Measurements from ENCODE around the gene EPHA2. TPM values are rescaled to one million over a fixed set of nuclear protein-coding genes. Genes with fewer than 3 reads are reported as not detected.
A peak's percentile ranks its signal among the peaks of the same experiment; 100 is the strongest.

Gene EPHA2
- total RNA-seq, 1 experiment from 2014 or later, result 130 TPM

DNA sequence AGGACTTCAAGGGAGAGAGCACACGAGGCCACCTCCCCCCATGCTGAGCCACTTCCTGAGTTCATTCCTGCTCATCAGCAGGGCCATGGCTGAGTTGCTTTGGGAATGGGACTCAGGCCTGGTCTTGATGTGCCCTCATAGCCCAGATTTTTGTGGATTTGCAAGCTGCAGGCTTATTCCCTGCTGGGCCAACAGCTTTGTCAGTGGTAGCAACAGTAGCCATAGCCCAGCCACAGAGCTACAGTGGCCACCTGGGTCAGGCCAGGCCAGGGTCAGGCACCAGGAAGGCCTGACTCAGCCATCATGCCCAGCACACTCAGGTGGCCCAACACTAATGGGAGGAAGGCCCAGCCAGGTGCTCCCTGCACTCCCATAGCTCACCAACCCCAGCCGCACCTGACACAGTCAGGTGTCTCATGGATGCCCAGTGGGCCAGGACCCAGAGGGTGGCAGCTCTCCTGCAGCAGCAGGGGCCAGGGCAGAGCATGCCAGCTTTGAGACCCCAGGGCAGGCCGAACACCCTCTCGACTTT is 33.5 kb downstream of the EPHA2 start:
- Mint-ChIP-seq H3K27me3 (ENCODE audit: unreplicated experiment) (no peaks in the 10 kb centered on the region), H3K4me3 (ENCODE audit: low read depth, unreplicated experiment) (peak overlapping the region; percentile 32), H3K9me3 (ENCODE audit: low read depth, unreplicated experiment) (no peaks in the 10 kb centered on the region), H3K4me1 (ENCODE audit: low read depth, unreplicated experiment) (peaks cover 10% of the 10 kb centered on the region), H3K27ac (ENCODE audit: unreplicated experiment) (peak overlapping the region; percentile 88), H3K36me3 (ENCODE audit: insufficient read depth, unreplicated experiment) (peaks cover 81% of the 10 kb centered on the region)
- intact Hi-C loops (cut with micrococcal nuclease; ENCODE audit: unreplicated experiment), result no loop called here
- no peak for TF ChIP-seq CTCF (IDR thresholded peaks at IDR 0.05; ENCODE audit: unreplicated experiment)
- no TSS peak for BruUV-seq (replicated peaks)
- CTCF ChIA-PET, result interaction anchor here (0.6 kb wide), 1 partner anchor 53 kb away, joined by 3 read pairs; no protein-coding TSS in a partner anchor
- DNase-seq, result no peak

GRCh38 chr1:16120940-16121410 is 34.9 kb downstream of the EPHA2 start:
- no peak overlapping the region for H3K27ac Mint-ChIP-seq (ENCODE audit: unreplicated experiment)
- peaks cover 71% of the 10 kb centered on the region for H3K36me3 Mint-ChIP-seq (ENCODE audit: insufficient read depth, unreplicated experiment)
- peaks cover 10% of the 10 kb centered on the region for H3K4me1 Mint-ChIP-seq (ENCODE audit: low read depth, unreplicated experiment)
- intact Hi-C loops (cut with micrococcal nuclease; ENCODE audit: unreplicated experiment), result no loop called here
- H3K27me3 Mint-ChIP-seq (ENCODE audit: unreplicated experiment), result no peaks in the 10 kb centered on the region
- no peak for TF ChIP-seq CTCF (IDR thresholded peaks at IDR 0.05; ENCODE audit: unreplicated experiment)
- H3K4me3 Mint-ChIP-seq (ENCODE audit: low read depth, unreplicated experiment), result no peak overlapping the region
- H3K9me3 Mint-ChIP-seq (ENCODE audit: low read depth, unreplicated experiment), result no peaks in the 10 kb centered on the region
- no peak for DNase-seq
- no TSS peak for BruUV-seq (replicated peaks)
- CTCF ChIA-PET, result interaction anchor here (1.5 kb wide), 1 partner anchor 15 kb away, joined by 3 read pairs; no protein-coding TSS in a partner anchor

GRCh38 chr1:16120407-16120806 is 35.5 kb downstream of the EPHA2 start:
- no peak overlapping the region for H3K4me3 Mint-ChIP-seq (ENCODE audit: low read depth, unreplicated experiment)
- BruUV-seq (replicated peaks), result no TSS peak
- CTCF ChIA-PET, result interaction anchor here (1.1 to 1.5 kb wide), 2 partner anchors 14 to 38 kb away, joined by 3 read pairs; no protein-coding TSS in a partner anchor
- DNase-seq, result no peak
- peaks cover 10% of the 10 kb centered on the region for H3K4me1 Mint-ChIP-seq (ENCODE audit: low read depth, unreplicated experiment)
- intact Hi-C loops (cut with micrococcal nuclease; ENCODE audit: unreplicated experiment), result no loop called here
- H3K36me3 Mint-ChIP-seq (ENCODE audit: insufficient read depth, unreplicated experiment), result peaks cover 66% of the 10 kb centered on the region
- no peaks in the 10 kb centered on the region for H3K27me3 Mint-ChIP-seq (ENCODE audit: unreplicated experiment)
- H3K9me3 Mint-ChIP-seq (ENCODE audit: low read depth, unreplicated experiment), result no peaks in the 10 kb centered on the region
- no peak for TF ChIP-seq CTCF (IDR thresholded peaks at IDR 0.05; ENCODE audit: unreplicated experiment)
- H3K27ac Mint-ChIP-seq (ENCODE audit: unreplicated experiment), result no peak overlapping the region

GRCh38 chr1:16119926-16120325 is 35.9 kb downstream of the EPHA2 start:
- peaks cover 10% of the 10 kb centered on the region for H3K4me1 Mint-ChIP-seq (ENCODE audit: low read depth, unreplicated experiment)
- no peak for TF ChIP-seq CTCF (IDR thresholded peaks at IDR 0.05; ENCODE audit: unreplicated experiment)
- DNase-seq, result no peak
- no peak overlapping the region for H3K4me3 Mint-ChIP-seq (ENCODE audit: low read depth, unreplicated experiment)
- no TSS peak for BruUV-seq (replicated peaks)
- H3K27me3 Mint-ChIP-seq (ENCODE audit: unreplicated experiment), result no peaks in the 10 kb centered on the region
- no peak overlapping the region for H3K27ac Mint-ChIP-seq (ENCODE audit: unreplicated experiment)
- H3K9me3 Mint-ChIP-seq (ENCODE audit: low read depth, unreplicated experiment), result no peaks in the 10 kb centered on the region
- peaks cover 62% of the 10 kb centered on the region for H3K36me3 Mint-ChIP-seq (ENCODE audit: insufficient read depth, unreplicated experiment)
- intact Hi-C loops (cut with micrococcal nuclease; ENCODE audit: unreplicated experiment), result no loop called here
- CTCF ChIA-PET, result interaction anchor here (1.1 to 1.5 kb wide), 2 partner anchors 14 to 37 kb away, joined by 3 read pairs; no protein-coding TSS in a partner anchor
